Trophoblast cell (in vitro differentiated cells and primary cell): ENCODE results near the gene AP1S3.
"Not testable (repeated sequence)": the region's sequence is repeated elsewhere in the genome, so short reads cannot be mapped to it uniquely, and the experiment has no call there.

ENCODE experiments used
- DNase-seq, 2 donors: peaks; one replicate each; pipeline ENCODE4 v3.0.0-alpha.2; 2016
- H2AFZ ChIP-seq: 2 replicates; pipeline ENCODE4 v1.6.1; 2013; ENCODE audit warnings: low read length, moderate library complexity, mild to moderate bottlenecking; ENCODE audit not compliant: insufficient read depth, poor library complexity
- H2AK5ac ChIP-seq: 2 replicates; pipeline ENCODE4 v1.6.1; 2013; ENCODE audit warnings: mild to moderate bottlenecking, low read length
- H2BK120ac ChIP-seq: 2 replicates; pipeline ENCODE4 v1.6.1; 2013; ENCODE audit warnings: low read length, mild to moderate bottlenecking, moderate library complexity; ENCODE audit not compliant: insufficient read depth, poor library complexity
- H2BK12ac ChIP-seq: 2 replicates; pipeline ENCODE4 v1.6.1; 2013; ENCODE audit warnings: mild to moderate bottlenecking, low read length, moderate library complexity
- H2BK5ac ChIP-seq: 2 replicates; pipeline ENCODE4 v1.6.1; 2013; ENCODE audit warnings: low read length, low read depth, moderate library complexity, mild to moderate bottlenecking; ENCODE audit not compliant: poor library complexity
- H3K14ac ChIP-seq: 2 replicates; pipeline ENCODE4 v1.6.1; 2013; ENCODE audit warnings: mild to moderate bottlenecking, low read length
- H3K18ac ChIP-seq: 2 replicates; pipeline ENCODE4 v1.6.1; 2013; ENCODE audit warnings: mild to moderate bottlenecking, low read length
- H3K23ac ChIP-seq: 2 replicates; pipeline ENCODE4 v1.6.1; 2013; ENCODE audit warnings: low read length
- H3K27ac ChIP-seq: 2 replicates; pipeline ENCODE4 v1.5.1; 2013; ENCODE audit warnings: low read depth, mild to moderate bottlenecking, inconsistent platforms, low read length, moderate library complexity
- H3K27me3 ChIP-seq: 2 replicates; pipeline ENCODE4 v1.6.1; 2013; ENCODE audit warnings: inconsistent platforms, mild to moderate bottlenecking, low read length, moderate library complexity; ENCODE audit not compliant: insufficient read depth
- H3K36me3 ChIP-seq, 2 experiments: 1 replicate in 1 of 2; 2 replicates in 1 of 2; pipeline ENCODE4 v1.6.1; 2013; ENCODE audit warnings: low read length in 2 of 2, mild to moderate bottlenecking in 2 of 2, moderate library complexity in 1 of 2; ENCODE audit not compliant: insufficient read depth in 2 of 2, control insufficient read depth in 1 of 2
- H3K4ac ChIP-seq: 2 replicates; pipeline ENCODE4 v1.6.1; 2013; ENCODE audit warnings: low read depth, mild to moderate bottlenecking, low read length, moderate library complexity
- H3K4me1 ChIP-seq, 2 experiments: 1 replicate in 1 of 2; 2 replicates in 1 of 2; pipeline ENCODE4 v1.6.1; 2013; ENCODE audit warnings: low read length in 2 of 2, mild to moderate bottlenecking in 2 of 2, moderate library complexity in 1 of 2; ENCODE audit not compliant: insufficient read depth in 2 of 2, control insufficient read depth in 1 of 2
- H3K4me2 ChIP-seq: 2 replicates; pipeline ENCODE4 v1.6.1; 2013; ENCODE audit warnings: inconsistent platforms, mild to moderate bottlenecking, low read length, moderate library complexity
- H3K4me3 ChIP-seq: 2 replicates; pipeline ENCODE4 v1.5.1; 2013; ENCODE audit warnings: mild to moderate bottlenecking, low read depth, low read length, inconsistent platforms
- H3K79me1 ChIP-seq: one replicate; pipeline ENCODE4 v1.6.1; 2013; ENCODE audit warnings: low read length
- H3K79me2 ChIP-seq: 2 replicates; pipeline ENCODE4 v1.6.1; 2013; ENCODE audit warnings: low read length, mild to moderate bottlenecking; ENCODE audit not compliant: control insufficient read depth, insufficient read depth, poor library complexity
- H3K9ac ChIP-seq: 2 replicates; pipeline ENCODE4 v1.6.1; 2013; ENCODE audit warnings: mild to moderate bottlenecking, low read length
- H3K9me3 ChIP-seq: 2 replicates; pipeline ENCODE4 v1.6.1; 2013; ENCODE audit warnings: low read depth, mild to moderate bottlenecking, control low read depth, inconsistent platforms, low read length; ENCODE audit not compliant: insufficient read depth
- H4K12ac ChIP-seq: 2 replicates; pipeline ENCODE4 v1.6.1; 2013; ENCODE audit warnings: low read depth, mild to moderate bottlenecking, low read length, moderate library complexity
- H4K8ac ChIP-seq: 2 replicates; pipeline ENCODE4 v1.6.1; 2013; ENCODE audit warnings: low read depth, mild to moderate bottlenecking, low read length, moderate library complexity
- H4K91ac ChIP-seq: one replicate; pipeline ENCODE4 v1.6.1; 2013; ENCODE audit warnings: low read depth, mild to moderate bottlenecking, low read length, moderate library complexity
- WGBS: extraction: QIAGEN DNeasy Blood & Tissue Kit; methylation state at CpG from one replicate; pipeline ENCODE4 v1.1.7; 2013; ENCODE audit warnings: missing lambda C conversion rate; ENCODE audit not compliant: insufficient read length, insufficient coverage; ENCODE audit errors: extremely low coverage; 5-methylcytosine and 5-hydroxymethylcytosine counted together

The AP1S3 gene

GRCh38 chr2:223761746-223762145 is 75.6 kb downstream of the AP1S3 start:
- not testable (repeated sequence) for H2BK12ac ChIP-seq, H2AFZ ChIP-seq, H4K12ac ChIP-seq, H3K14ac ChIP-seq, H3K4me2 ChIP-seq, H3K9ac ChIP-seq, H4K91ac ChIP-seq, H3K79me2 ChIP-seq, H3K23ac ChIP-seq, H3K79me1 ChIP-seq, H3K27ac ChIP-seq, H4K8ac ChIP-seq, H3K9me3 ChIP-seq, DNase-seq, H3K4me3 ChIP-seq, H3K4ac ChIP-seq, H2BK120ac ChIP-seq, H3K36me3 ChIP-seq, H3K27me3 ChIP-seq, H2AK5ac ChIP-seq, H3K18ac ChIP-seq, H2BK5ac ChIP-seq
- H3K4me1 ChIP-seq, result peaks cover 5 to 10% of the 10 kb centered on the region in 2 experiments
- no CpG with 5 or more reads among the region's 7 CpGs for WGBS

- Histone ChIP-seq H3K79me2 (no peaks in the 10 kb centered on the region), H3K4me2 (no peak overlapping the region), H3K27me3 (no peaks in the 10 kb centered on the region), H3K14ac (no peak overlapping the region), H3K9ac (no peak overlapping the region), H4K12ac (no peak overlapping the region), H2AK5ac (no peak overlapping the region), H3K79me1 (no peaks in the 10 kb centered on the region), H3K23ac (no peak overlapping the region), H3K27ac (no peak overlapping the region), H3K4me3 (no peak overlapping the region), H2BK12ac (no peak overlapping the region), H3K18ac (no peak overlapping the region), H3K4ac (no peak overlapping the region), H2BK5ac (no peak overlapping the region), H2AFZ (no peak overlapping the region), H3K9me3 (no peaks in the 10 kb centered on the region), H4K91ac (no peak overlapping the region), H4K8ac (no peak overlapping the region), H3K36me3 (no peaks in the 10 kb centered on the region), H3K4me1 (peaks cover 5 to 10% of the 10 kb centered on the region in 2 experiments), H2BK120ac (no peak overlapping the region)
- DNase-seq, result peak; percentile 6 to 19
- no CpG with 5 or more reads among the region's 8 CpGs for WGBS
Measured at GRCh38 chr2:223760838-223761502, 76.4 kb downstream of the AP1S3 start.

DNA sequence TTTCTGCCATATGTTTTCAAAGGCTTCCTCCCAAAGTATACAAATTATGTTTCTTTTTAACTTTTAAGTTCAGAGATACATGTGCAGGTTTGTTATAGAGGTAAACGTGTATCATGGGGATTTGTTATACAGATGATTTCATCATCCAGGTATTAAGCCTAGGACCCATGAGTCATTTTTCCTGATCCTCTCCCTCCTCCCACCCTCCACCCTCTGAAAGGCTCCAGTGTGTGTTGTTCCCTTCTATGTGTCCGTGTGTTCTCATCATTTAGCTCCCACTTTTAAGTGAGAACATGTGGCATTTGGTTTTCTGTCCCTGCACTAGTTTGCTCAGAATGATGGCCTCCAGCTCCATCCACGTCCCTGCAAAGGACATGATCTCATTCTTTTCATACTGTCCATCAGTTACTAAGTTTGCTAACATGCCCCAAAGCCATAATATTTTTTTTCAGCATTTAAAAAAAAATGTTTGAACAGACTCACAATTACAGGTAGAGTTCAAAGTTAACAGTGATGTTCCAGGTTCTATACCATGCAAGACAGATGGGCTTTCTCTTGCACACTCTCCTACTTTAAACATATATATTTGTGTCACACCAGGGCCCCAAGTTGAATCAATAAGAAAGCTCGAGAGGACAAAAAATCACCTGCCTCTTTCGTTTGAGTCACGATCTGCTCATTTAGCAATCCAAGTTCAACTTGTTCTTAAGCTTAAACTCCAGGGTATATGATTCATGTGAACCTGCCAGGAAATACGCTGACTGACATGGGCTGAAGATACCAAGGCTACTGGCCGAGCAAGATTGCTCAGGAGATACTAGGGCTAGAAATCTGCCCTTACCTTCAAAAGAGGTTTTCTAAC is 77.6 kb downstream of the AP1S3 start:
- Histone ChIP-seq H3K27ac (no peak overlapping the region), H4K91ac (no peak overlapping the region), H3K4me3 (no peak overlapping the region), H3K14ac (no peak overlapping the region), H2BK5ac (no peak overlapping the region), H3K79me2 (no peaks in the 10 kb centered on the region), H3K27me3 (no peaks in the 10 kb centered on the region), H2BK12ac (no peak overlapping the region), H3K4me2 (no peak overlapping the region), H4K8ac (no peak overlapping the region), H2AK5ac (no peak overlapping the region), H3K4ac (no peak overlapping the region), H4K12ac (no peak overlapping the region), H3K79me1 (no peaks in the 10 kb centered on the region), H2BK120ac (no peak overlapping the region), H3K9ac (no peak overlapping the region), H3K23ac (no peak overlapping the region), H3K4me1 (peaks cover 5 to 10% of the 10 kb centered on the region in 2 experiments), H3K18ac (no peak overlapping the region), H2AFZ (no peak overlapping the region), H3K9me3 (no peaks in the 10 kb centered on the region), H3K36me3 (no peaks in the 10 kb centered on the region)
- no CpG with 5 or more reads among the region's 8 CpGs for WGBS
- peak; percentile 91 to 95 for DNase-seq

DNA sequence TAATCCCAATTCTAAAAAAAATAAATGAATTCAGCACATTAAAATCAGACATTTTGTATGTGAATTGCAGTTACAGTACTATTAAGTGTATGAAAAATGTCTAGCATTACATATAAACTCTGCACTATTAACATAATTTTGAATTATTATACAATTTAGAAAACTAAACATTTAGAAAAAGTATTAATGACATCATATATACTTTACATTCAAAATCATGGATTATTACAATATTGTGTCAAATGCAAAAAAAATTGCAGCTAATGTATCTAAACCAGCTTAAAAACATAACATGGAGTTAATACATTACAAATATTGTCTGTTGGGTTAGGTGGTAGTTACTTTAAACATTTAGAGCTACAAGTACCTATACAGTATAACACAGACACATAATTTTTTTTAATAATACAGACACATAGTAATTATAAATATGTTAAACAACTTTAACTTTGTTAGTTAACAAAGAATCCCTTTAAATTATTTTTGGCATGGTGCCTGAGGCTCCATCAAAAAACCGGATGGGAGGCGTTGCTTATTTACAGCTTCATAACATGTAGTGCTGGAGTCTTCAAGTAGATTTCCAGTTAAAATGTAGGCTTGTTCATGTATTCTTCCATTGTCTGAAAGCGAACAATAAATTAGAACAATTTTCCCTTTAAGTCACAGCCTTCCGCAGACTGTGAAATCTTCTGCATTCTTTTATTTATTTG is 79.1 kb downstream of the AP1S3 start:
- Histone ChIP-seq H3K27me3 (no peaks in the 10 kb centered on the region), H2BK120ac (no peak overlapping the region), H2AK5ac (no peak overlapping the region), H3K14ac (no peak overlapping the region), H3K18ac (no peak overlapping the region), H3K4me1 (peaks cover 5 to 10% of the 10 kb centered on the region in 2 experiments), H3K36me3 (no peaks in the 10 kb centered on the region), H2BK12ac (no peak overlapping the region), H3K9ac (no peak overlapping the region), H3K9me3 (no peaks in the 10 kb centered on the region), H3K4me2 (no peak overlapping the region), H4K8ac (no peak overlapping the region), H3K79me1 (no peaks in the 10 kb centered on the region), H3K23ac (no peak overlapping the region), H4K91ac (no peak overlapping the region), H4K12ac (no peak overlapping the region), H3K79me2 (no peaks in the 10 kb centered on the region), H3K4me3 (no peak overlapping the region), H2BK5ac (no peak overlapping the region), H3K4ac (no peak overlapping the region), H3K27ac (no peak overlapping the region), H2AFZ (no peak overlapping the region)
- DNase-seq, result no peak
- no CpG with 5 or more reads among the region's 4 CpGs for WGBS
